Osteoblast (primary cell): ENCODE results near the gene LIF. TPM values are rescaled to one million over a fixed set of nuclear protein-coding genes. Genes with fewer than 3 reads are reported as not detected.
A peak's percentile ranks its signal among the peaks of the same experiment; 100 is the strongest.

Source experiments
- DNase-seq: peaks from one replicate; pipeline ENCODE4 v3.0.0; 2011; ENCODE audit warnings: low spot score, mixed read lengths; ENCODE audit not compliant: insufficient read length; ENCODE audit errors: missing footprints
- H2AFZ ChIP-seq: 2 replicates; pipeline ENCODE4 v1.6.0; 2011; ENCODE audit warnings: mild to moderate bottlenecking, low read length
- H3K27ac ChIP-seq: 2 replicates; pipeline ENCODE4 v1.5.1; 2011; ENCODE audit warnings: mild to moderate bottlenecking, low read depth, low read length, moderate library complexity
- H3K27me3 ChIP-seq: 2 replicates; pipeline ENCODE4 v1.6.0; 2012; ENCODE audit warnings: mild to moderate bottlenecking, control low read depth, inconsistent platforms, low read length, moderate library complexity; ENCODE audit not compliant: insufficient read depth
- H3K36me3 ChIP-seq: 2 replicates; pipeline ENCODE4 v1.5.1; 2011; ENCODE audit warnings: mild to moderate bottlenecking, low read length, control low read depth, moderate library complexity; ENCODE audit not compliant: insufficient read depth
- H3K4me1 ChIP-seq: 2 replicates; pipeline ENCODE4 v1.5.1; 2011; ENCODE audit warnings: mild to moderate bottlenecking, low read length, control low read depth, moderate library complexity; ENCODE audit not compliant: insufficient read depth
- H3K4me2 ChIP-seq: 2 replicates; pipeline ENCODE4 v1.6.0; 2011; ENCODE audit warnings: mild to moderate bottlenecking, low read length; ENCODE audit not compliant: insufficient read depth
- H3K4me3 ChIP-seq: fragments of 200-600 bp; sonication (generic); 3 replicates; pipeline ENCODE4 v1.5.1; 2012; ENCODE audit warnings: mild to moderate bottlenecking, low read length, inconsistent platforms; ENCODE audit not compliant: insufficient read depth
- H3K79me2 ChIP-seq: 2 replicates; pipeline ENCODE4 v1.6.0; 2012; ENCODE audit warnings: mild to moderate bottlenecking, low read length, control low read depth, inconsistent platforms; ENCODE audit not compliant: insufficient read depth
- H3K9me3 ChIP-seq: 2 replicates; pipeline ENCODE4 v1.5.1; 2011; ENCODE audit warnings: low read depth, low read length, control low read depth
- H4K20me1 ChIP-seq: 2 replicates; pipeline ENCODE4 v1.6.0; 2012; ENCODE audit warnings: mild to moderate bottlenecking, low read length, control low read depth; ENCODE audit not compliant: insufficient read depth
- total RNA-seq: library from RNA; depleted of rRNA; stranded (reverse); fragments of >200 nt; gene quantifications from 2 replicates; pipeline ENCODE4 v1.2.3, GENCODE V29; 2012
- TF ChIP-seq, protein P1 (sequence below): IDR thresholded peaks from 2 replicates; pipeline ENCODE4 v1.5.1; 2011; ENCODE audit warnings: mild to moderate bottlenecking, low read depth, low read length, moderate library complexity; ENCODE audit errors: extremely low read depth

The LIF gene
- total RNA-seq, 1 donor: 3.3 TPM

DNA sequence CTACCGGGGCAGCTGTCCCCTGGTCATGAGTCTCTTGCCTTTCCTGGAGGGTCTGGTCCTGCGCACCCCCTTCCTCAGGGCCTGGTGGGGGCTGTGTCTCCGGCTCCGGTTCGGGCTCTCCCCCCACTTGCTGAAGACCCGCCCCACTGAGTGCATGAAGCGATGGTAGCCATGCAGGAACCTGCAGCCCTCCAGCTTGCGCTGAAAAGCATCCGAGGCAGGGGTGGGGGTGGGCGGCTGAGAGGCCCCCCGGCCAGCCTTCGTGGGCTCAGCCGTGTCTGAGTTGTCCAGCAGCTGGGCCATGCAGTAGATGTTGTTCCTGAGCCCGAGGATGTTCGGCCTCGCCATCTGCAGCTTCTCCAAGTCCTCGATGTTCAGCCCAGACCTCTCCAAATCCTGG, 17.3 kb upstream of the LIF start:
- H3K4me2 ChIP-seq: no peak overlapping the region
- H3K9me3 ChIP-seq: no peaks in the 10 kb centered on the region
- peak; percentile 41 for DNase-seq

GRCh38 chr22:30262917-30263741, 16.6 kb upstream of the LIF start:
- Histone ChIP-seq H3K27ac (no peak overlapping the region), H3K4me2 (peak overlapping the region; percentile 81), H3K36me3 (no peaks in the 10 kb centered on the region), H4K20me1 (no peaks in the 10 kb centered on the region), H3K27me3 (no peaks in the 10 kb centered on the region), H3K79me2 (no peaks in the 10 kb centered on the region), H3K9me3 (no peaks in the 10 kb centered on the region), H2AFZ (peak overlapping the region; percentile 88), H3K4me1 (peaks cover 7% of the 10 kb centered on the region), H3K4me3 (peak overlapping the region; percentile 54)
- TF ChIP-seq, protein P1, sequence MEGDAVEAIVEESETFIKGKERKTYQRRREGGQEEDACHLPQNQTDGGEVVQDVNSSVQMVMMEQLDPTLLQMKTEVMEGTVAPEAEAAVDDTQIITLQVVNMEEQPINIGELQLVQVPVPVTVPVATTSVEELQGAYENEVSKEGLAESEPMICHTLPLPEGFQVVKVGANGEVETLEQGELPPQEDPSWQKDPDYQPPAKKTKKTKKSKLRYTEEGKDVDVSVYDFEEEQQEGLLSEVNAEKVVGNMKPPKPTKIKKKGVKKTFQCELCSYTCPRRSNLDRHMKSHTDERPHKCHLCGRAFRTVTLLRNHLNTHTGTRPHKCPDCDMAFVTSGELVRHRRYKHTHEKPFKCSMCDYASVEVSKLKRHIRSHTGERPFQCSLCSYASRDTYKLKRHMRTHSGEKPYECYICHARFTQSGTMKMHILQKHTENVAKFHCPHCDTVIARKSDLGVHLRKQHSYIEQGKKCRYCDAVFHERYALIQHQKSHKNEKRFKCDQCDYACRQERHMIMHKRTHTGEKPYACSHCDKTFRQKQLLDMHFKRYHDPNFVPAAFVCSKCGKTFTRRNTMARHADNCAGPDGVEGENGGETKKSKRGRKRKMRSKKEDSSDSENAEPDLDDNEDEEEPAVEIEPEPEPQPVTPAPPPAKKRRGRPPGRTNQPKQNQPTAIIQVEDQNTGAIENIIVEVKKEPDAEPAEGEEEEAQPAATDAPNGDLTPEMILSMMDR: peak; percentile 89
- peak; percentile 93 for DNase-seq

More for the DNA sequence above, 17.3 kb upstream of the LIF start:
- Histone ChIP-seq H4K20me1 (no peaks in the 10 kb centered on the region), H3K27me3 (no peaks in the 10 kb centered on the region), H3K79me2 (no peaks in the 10 kb centered on the region), H3K27ac (no peak overlapping the region), H3K4me1 (peaks cover 7% of the 10 kb centered on the region), H2AFZ (no peak overlapping the region), H3K4me3 (no peak overlapping the region), H3K36me3 (no peaks in the 10 kb centered on the region)
- TF ChIP-seq, protein P1: no peak

DNA sequence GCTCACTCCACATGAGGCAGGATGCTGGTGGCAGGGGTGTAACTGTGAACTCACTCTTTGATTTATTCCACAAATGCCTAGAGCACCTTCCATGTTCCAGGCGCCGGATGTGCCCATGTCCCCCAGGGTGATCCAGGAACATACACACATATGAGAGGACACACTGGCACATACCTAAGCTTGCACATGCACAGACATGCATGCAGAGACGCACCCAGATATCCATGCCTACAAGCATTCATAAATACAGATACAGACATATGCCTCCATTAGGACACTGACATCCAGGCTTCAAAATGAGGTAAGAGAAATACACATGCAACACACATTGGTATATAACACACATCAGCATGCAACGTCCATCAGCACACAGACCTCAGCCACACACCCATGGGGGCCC, 15.6 kb upstream of the LIF start:
- Histone ChIP-seq H2AFZ (no peak overlapping the region), H3K4me2 (no peak overlapping the region), H3K4me1 (peaks cover 7% of the 10 kb centered on the region), H3K36me3 (no peaks in the 10 kb centered on the region), H3K4me3 (no peak overlapping the region), H3K79me2 (no peaks in the 10 kb centered on the region), H3K27me3 (no peaks in the 10 kb centered on the region), H4K20me1 (no peaks in the 10 kb centered on the region), H3K27ac (no peak overlapping the region), H3K9me3 (no peaks in the 10 kb centered on the region)
- DNase-seq: peak; percentile 66
- TF ChIP-seq, protein P1: no peak

DNA sequence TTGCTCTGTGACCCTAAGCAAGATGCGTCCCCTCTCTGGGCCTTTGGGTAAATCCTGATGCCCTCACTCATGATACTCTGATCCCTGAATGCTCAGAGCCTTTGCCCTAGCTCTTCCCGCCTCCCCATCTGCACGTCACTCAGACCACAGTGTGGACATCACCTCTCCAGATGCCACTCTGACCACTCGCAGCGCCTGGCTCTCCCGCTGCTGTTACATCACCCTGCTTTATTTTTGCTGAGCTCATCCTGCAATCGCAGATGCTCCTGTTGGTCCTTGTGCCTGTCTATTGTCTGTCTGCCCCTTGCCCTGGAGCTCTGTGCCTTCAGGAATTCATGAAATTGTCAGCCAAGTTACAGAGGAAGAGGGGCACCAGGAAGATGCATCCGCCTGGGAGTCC, 14.6 kb upstream of the LIF start:
- no peaks in the 10 kb centered on the region for H3K36me3 ChIP-seq
- no peaks in the 10 kb centered on the region for H3K9me3 ChIP-seq
- H3K27ac ChIP-seq: no peak overlapping the region
- H4K20me1 ChIP-seq: no peaks in the 10 kb centered on the region
- H3K79me2 ChIP-seq: no peaks in the 10 kb centered on the region
- TF ChIP-seq, protein P1: no peak
- no peaks in the 10 kb centered on the region for H3K27me3 ChIP-seq
- H3K4me1 ChIP-seq: peaks cover 16% of the 10 kb centered on the region
- DNase-seq: peak; percentile 85
- H3K4me3 ChIP-seq: no peak overlapping the region
- no peak overlapping the region for H3K4me2 ChIP-seq
- H2AFZ ChIP-seq: no peak overlapping the region
